ENCODE measurements around the gene GRIN2C. TPM values are rescaled to one million over a fixed set of nuclear protein-coding genes. Genes with fewer than 3 reads are reported as not detected.

GRIN2C gene
- total RNA-seq, 1 experiment from 2014 or later: not detected

GRCh38 chr17:74804683-74805082 lies 55.0 kb downstream of the GRIN2C start:
- intact Hi-C loops (cut with micrococcal nuclease; ENCODE audit: unreplicated experiment): no loop called here
- BruUV-seq (replicated peaks): no TSS peak
- CTCF ChIA-PET: no interaction called here
- no peak overlapping the region for H3K27ac Mint-ChIP-seq (ENCODE audit: unreplicated experiment)
- no peaks in the 10 kb centered on the region for H3K27me3 Mint-ChIP-seq (ENCODE audit: unreplicated experiment)
- no peak for DNase-seq
- no peaks in the 10 kb centered on the region for H3K4me1 Mint-ChIP-seq (ENCODE audit: low read depth, unreplicated experiment)
- no peak for TF ChIP-seq CTCF (IDR thresholded peaks at IDR 0.05; ENCODE audit: unreplicated experiment)
- no peak overlapping the region for H3K4me3 Mint-ChIP-seq (ENCODE audit: low read depth, unreplicated experiment)
- no peaks in the 10 kb centered on the region for H3K9me3 Mint-ChIP-seq (ENCODE audit: low read depth, unreplicated experiment)
- H3K36me3 Mint-ChIP-seq (ENCODE audit: insufficient read depth, unreplicated experiment): peaks cover 9% of the 10 kb centered on the region

- no TSS peak for BruUV-seq (replicated peaks)
- Mint-ChIP-seq H3K36me3 (ENCODE audit: insufficient read depth, unreplicated experiment) (peaks cover 9% of the 10 kb centered on the region), H3K27me3 (ENCODE audit: unreplicated experiment) (no peaks in the 10 kb centered on the region), H3K27ac (ENCODE audit: unreplicated experiment) (no peak overlapping the region), H3K4me3 (ENCODE audit: low read depth, unreplicated experiment) (no peak overlapping the region), H3K4me1 (ENCODE audit: low read depth, unreplicated experiment) (no peaks in the 10 kb centered on the region), H3K9me3 (ENCODE audit: low read depth, unreplicated experiment) (no peaks in the 10 kb centered on the region)
- TF ChIP-seq CTCF (IDR thresholded peaks at IDR 0.05; ENCODE audit: unreplicated experiment): no peak
- no peak for DNase-seq
- intact Hi-C loops (cut with micrococcal nuclease; ENCODE audit: unreplicated experiment): no loop called here
- CTCF ChIA-PET: no interaction called here
Measured at GRCh38 chr17:74803971-74804370, 55.7 kb downstream of the GRIN2C start.

- Mint-ChIP-seq H3K9me3 (ENCODE audit: low read depth, unreplicated experiment) (no peaks in the 10 kb centered on the region), H3K27ac (ENCODE audit: unreplicated experiment) (no peak overlapping the region), H3K27me3 (ENCODE audit: unreplicated experiment) (no peaks in the 10 kb centered on the region), H3K36me3 (ENCODE audit: insufficient read depth, unreplicated experiment) (peaks cover 9% of the 10 kb centered on the region), H3K4me1 (ENCODE audit: low read depth, unreplicated experiment) (no peaks in the 10 kb centered on the region), H3K4me3 (ENCODE audit: low read depth, unreplicated experiment) (no peak overlapping the region)
- no peak for TF ChIP-seq CTCF (IDR thresholded peaks at IDR 0.05; ENCODE audit: unreplicated experiment)
- no TSS peak for BruUV-seq (replicated peaks)
- DNase-seq: no peak
- intact Hi-C loops (cut with micrococcal nuclease; ENCODE audit: unreplicated experiment): no loop called here
- CTCF ChIA-PET: interaction anchor here (0.9 kb wide), 1 partner anchor 9 kb away, joined by 3 read pairs; no protein-coding TSS in a partner anchor
Measured at GRCh38 chr17:74803388-74803930, 56.2 kb downstream of the GRIN2C start.

DNA sequence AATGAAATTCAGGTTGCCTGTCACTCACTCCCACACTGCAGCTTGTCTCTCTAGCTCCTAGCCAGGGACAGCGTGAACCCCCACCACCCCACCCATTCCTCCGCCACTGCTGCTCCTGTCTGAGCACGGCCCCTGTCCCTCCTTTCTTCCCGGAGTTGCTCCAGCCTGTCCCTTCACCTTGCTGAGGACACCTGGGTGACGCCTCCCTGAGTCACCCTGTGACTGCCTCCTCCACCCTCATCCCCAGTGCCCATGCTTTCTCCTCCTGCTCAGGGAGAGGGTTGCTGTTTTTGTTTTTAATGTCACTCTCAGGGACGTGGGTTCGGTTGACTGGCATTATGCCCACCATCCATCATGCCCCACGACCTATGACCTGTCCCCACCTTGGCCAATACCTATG lies 57.8 kb downstream of the GRIN2C start:
- Mint-ChIP-seq H3K27ac (ENCODE audit: unreplicated experiment) (no peak overlapping the region), H3K4me1 (ENCODE audit: low read depth, unreplicated experiment) (no peaks in the 10 kb centered on the region), H3K4me3 (ENCODE audit: low read depth, unreplicated experiment) (no peak overlapping the region), H3K27me3 (ENCODE audit: unreplicated experiment) (no peaks in the 10 kb centered on the region), H3K9me3 (ENCODE audit: low read depth, unreplicated experiment) (no peaks in the 10 kb centered on the region), H3K36me3 (ENCODE audit: insufficient read depth, unreplicated experiment) (peaks cover 9% of the 10 kb centered on the region)
- intact Hi-C loops (cut with micrococcal nuclease; ENCODE audit: unreplicated experiment): no loop called here
- no peak for TF ChIP-seq CTCF (IDR thresholded peaks at IDR 0.05; ENCODE audit: unreplicated experiment)
- DNase-seq: no peak
- CTCF ChIA-PET: no interaction called here
- BruUV-seq (replicated peaks): no TSS peak
